GM12878 (cell line): Measurements from ENCODE around the gene ANKRD28. TPM values are rescaled to one million over a fixed set of nuclear protein-coding genes. Genes with fewer than 3 reads are reported as not detected.
A peak's percentile ranks its signal among the peaks of the same experiment; 100 is the strongest.
"Not testable (repeated sequence)": the region's sequence is repeated elsewhere in the genome, so short reads cannot be mapped to it uniquely, and the experiment has no call there.

ENCODE experiments used
- ATAC-seq: fragments of 200-7000 bp; cut with Tn5 transposase; 3 replicates; pipeline ENCODE4 v1.9.1; 2020; ENCODE audit warnings: mild to moderate bottlenecking, moderate library complexity
- BruUV-seq: library from RNA; stranded (reverse); fragments of 400-500 nt; replicated peaks from 2 replicates; lab custom pipeline; 2021; lab: Mats Ljungman, UMichigan
- CTCF ChIA-PET: fragments of 300-600 bp; sonication (Branson Sonifier 250); formaldehyde crosslinking; extraction: SDS; loops from one replicate; lab custom pipeline; 2021; ENCODE audit warnings: inconsistent platforms; lab: Yijun Ruan, JAX
- POLR2A ChIA-PET: fragments of 350-600 bp; formaldehyde crosslinking; extraction: SDS; loops from one replicate; lab custom pipeline; 2021; ENCODE audit warnings: inconsistent platforms; lab: Charles Lee
- RAD21 ChIA-PET: fragments of 300-600 bp; sonication (Branson Sonifier 250); formaldehyde crosslinking; loops from one replicate; lab custom pipeline; 2023; ENCODE audit warnings: antibody characterized with exemption; ENCODE audit not compliant: unreplicated experiment; lab: Charles Lee
- SMC1A ChIA-PET: fragments of 300-600 bp; sonication (Branson Sonifier 250); formaldehyde crosslinking; loops from one replicate; lab custom pipeline; 2023; ENCODE audit not compliant: unreplicated experiment, uncharacterized antibody; lab: Charles Lee
- DNase-seq: peaks from one replicate; pipeline ENCODE4 v3.0.0-alpha.2; 2011; ENCODE audit warnings: low read depth, low spot score
- FAIRE-seq: peaks from 3 replicates; lab custom pipeline; 2011; peaks lifted over from hg19 to GRCh38; lab: Jason Lieb, UNC
- H2AFZ ChIP-seq: 2 replicates; pipeline ENCODE4 v1.6.0; 2011; ENCODE audit warnings: low read depth, low read length, control low read depth; ENCODE audit not compliant: control insufficient read depth
- H3K27ac ChIP-seq: 2 replicates; pipeline ENCODE4 v1.5.1; 2011; ENCODE audit warnings: control low read depth; ENCODE audit not compliant: control insufficient read depth, insufficient read depth
- H3K27me3 ChIP-seq, 2 experiments: replicated peaks in 1 of 2; 2 replicates each; pipeline versions ENCODE4 v1.6.0 to v1.6.1; 2011; ENCODE audit warnings: low read length in 1 of 2; ENCODE audit not compliant: control insufficient read depth in 2 of 2, insufficient read depth in 2 of 2
- H3K36me3 ChIP-seq, 2 experiments: 2 replicates each; pipeline ENCODE4 v1.5.1; 2011; ENCODE audit warnings: low read length in 1 of 2; ENCODE audit not compliant: control insufficient read depth in 2 of 2, insufficient read depth in 2 of 2
- H3K4me1 ChIP-seq: 2 replicates; pipeline ENCODE4 v1.6.1; 2011; ENCODE audit warnings: mild to moderate bottlenecking, low read length, moderate library complexity, mixed read lengths; ENCODE audit not compliant: control insufficient read depth, insufficient read depth
- H3K4me2 ChIP-seq: 2 replicates; pipeline ENCODE4 v1.6.0; 2011; ENCODE audit warnings: control low read depth; ENCODE audit not compliant: control insufficient read depth, insufficient read depth
- H3K4me3 ChIP-seq: fragments of 200-600 bp; sonication (generic); 2 replicates; pipeline ENCODE4 v1.5.1; 2016
- H3K79me2 ChIP-seq: 2 replicates; pipeline ENCODE4 v1.6.0; 2011; ENCODE audit warnings: low read length; ENCODE audit not compliant: control insufficient read depth, insufficient read depth
- H3K9ac ChIP-seq: 2 replicates; pipeline ENCODE4 v1.8.0; 2011; ENCODE audit warnings: low read length, control low read depth, mixed read lengths; ENCODE audit not compliant: control insufficient read depth, insufficient read depth
- H3K9me3 ChIP-seq: replicated peaks from 3 replicates; pipeline ENCODE4 v1.5.1; 2011; ENCODE audit warnings: mild to moderate bottlenecking, low read length; ENCODE audit not compliant: control insufficient read depth, insufficient read depth
- H4K20me1 ChIP-seq: 2 replicates; pipeline ENCODE4 v1.6.0; 2011; ENCODE audit not compliant: control insufficient read depth, insufficient read depth
- WGBS: methylation state at CpG from one replicate; pipeline ENCODE4 v1.1.6; 2016; ENCODE audit warnings: low lambda C conversion rate; ENCODE audit not compliant: insufficient replicate concordance, insufficient coverage; ENCODE audit errors: missing lambda C conversion rate; 5-methylcytosine and 5-hydroxymethylcytosine counted together
- in situ Hi-C: fragments of 300-500 bp; cut with MboI; formaldehyde crosslinking; loops from 9 replicates; pipeline ENCODE4 v1.14.3; 2018; ENCODE audit warnings: mixed read lengths
- intact Hi-C: fragments of 100-400 bp; cut with micrococcal nuclease; formaldehyde crosslinking; loops from one replicate; pipeline ENCODE4 v1.14.2; 2022; ENCODE audit not compliant: unreplicated experiment
- polyA plus RNA-seq, 11 experiments: library from polyadenylated mRNA; depleted of rRNA in 4 of 11; unstranded in 6 of 11; stranded (reverse) in 5 of 11; fragments of >200 nt; fragmentation: Nextera tagmentation in 4 of 11; fragmentation: Illumina TruSeq in 1 of 11; extraction: Ambion mirVana in 4 of 11; extraction: Trizol in 1 of 11; gene quantifications; 1 replicate in 1 of 11; 2 replicates in 10 of 11; pipeline versions ENCODE4 v1.2.1 to v1.2.3, GENCODE V29; 2011 to 2016; ENCODE audit warnings: inconsistent platforms in 2 of 11, missing spikeins in 2 of 11, low read depth in 1 of 11
- total RNA-seq, 4 experiments: library from RNA; depleted of rRNA in 3 of 4; stranded (reverse); fragments of >200 nt in 3 of 4; fragmentation: Illumina TruSeq in 1 of 4; extraction: Trizol in 1 of 4; gene quantifications; 2 replicates each; pipeline versions ENCODE4 v1.2.1 to v1.2.3, GENCODE V29; 2013 to 2021
- TF ChIP-seq, protein P1 (sequence below): fragments of 450-650 bp; IDR thresholded peaks from 2 replicates; pipeline ENCODE4 v1.6.1; 2017; ENCODE audit warnings: mild to moderate bottlenecking
- TF ChIP-seq, protein P2 (sequence below): fragments of 450-650 bp; IDR thresholded peaks from 2 replicates; pipeline ENCODE4 v1.6.1; 2017; ENCODE audit warnings: low read depth, mild to moderate bottlenecking, moderate library complexity

The ANKRD28 gene
- total and polyA plus RNA-seq, 10 of the 15 experiments (the other 5 are each of a cell fraction or from before 2014, with no cell fraction given): 11.2 to 105 (median 38.3) TPM

DNA sequence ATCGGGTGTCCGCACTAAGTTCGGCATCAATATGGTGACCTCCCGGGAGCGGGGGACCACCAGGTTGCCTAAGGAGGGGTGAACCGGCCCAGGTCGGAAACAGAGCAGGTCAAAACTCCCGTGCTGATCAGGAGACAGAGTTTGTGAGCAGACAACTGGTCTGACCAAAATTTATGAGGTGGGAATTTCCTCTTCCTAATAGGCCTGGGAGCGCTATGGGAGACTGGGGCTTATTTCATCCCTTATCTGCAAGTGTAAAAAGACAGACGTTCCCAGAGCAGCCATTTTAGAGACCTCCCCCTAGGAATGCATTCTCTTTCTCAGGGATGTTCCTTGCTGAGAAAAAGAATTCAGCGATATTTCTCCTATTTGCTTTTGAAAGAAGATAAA lies 59.2 kb downstream of the ANKRD28 start:
- WGBS: over 99% methylated on average over 9 of the region's 11 CpGs
- SMC1A ChIA-PET, POLR2A ChIA-PET, H3K4me2 ChIP-seq, H3K9ac ChIP-seq, H3K36me3 ChIP-seq, in situ Hi-C loops, H3K9me3 ChIP-seq, BruUV-seq, intact Hi-C loops, H4K20me1 ChIP-seq, FAIRE-seq, H3K79me2 ChIP-seq, H2AFZ ChIP-seq, DNase-seq, H3K4me1 ChIP-seq, CTCF ChIA-PET, ATAC-seq, RAD21 ChIA-PET, H3K27ac ChIP-seq, H3K27me3 ChIP-seq, H3K4me3 ChIP-seq: not testable (repeated sequence)
- TF ChIP-seq, protein P1, sequence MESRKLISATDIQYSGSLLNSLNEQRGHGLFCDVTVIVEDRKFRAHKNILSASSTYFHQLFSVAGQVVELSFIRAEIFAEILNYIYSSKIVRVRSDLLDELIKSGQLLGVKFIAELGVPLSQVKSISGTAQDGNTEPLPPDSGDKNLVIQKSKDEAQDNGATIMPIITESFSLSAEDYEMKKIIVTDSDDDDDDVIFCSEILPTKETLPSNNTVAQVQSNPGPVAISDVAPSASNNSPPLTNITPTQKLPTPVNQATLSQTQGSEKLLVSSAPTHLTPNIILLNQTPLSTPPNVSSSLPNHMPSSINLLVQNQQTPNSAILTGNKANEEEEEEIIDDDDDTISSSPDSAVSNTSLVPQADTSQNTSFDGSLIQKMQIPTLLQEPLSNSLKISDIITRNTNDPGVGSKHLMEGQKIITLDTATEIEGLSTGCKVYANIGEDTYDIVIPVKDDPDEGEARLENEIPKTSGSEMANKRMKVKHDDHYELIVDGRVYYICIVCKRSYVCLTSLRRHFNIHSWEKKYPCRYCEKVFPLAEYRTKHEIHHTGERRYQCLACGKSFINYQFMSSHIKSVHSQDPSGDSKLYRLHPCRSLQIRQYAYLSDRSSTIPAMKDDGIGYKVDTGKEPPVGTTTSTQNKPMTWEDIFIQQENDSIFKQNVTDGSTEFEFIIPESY: peak; percentile 96
- TF ChIP-seq, protein P2, sequence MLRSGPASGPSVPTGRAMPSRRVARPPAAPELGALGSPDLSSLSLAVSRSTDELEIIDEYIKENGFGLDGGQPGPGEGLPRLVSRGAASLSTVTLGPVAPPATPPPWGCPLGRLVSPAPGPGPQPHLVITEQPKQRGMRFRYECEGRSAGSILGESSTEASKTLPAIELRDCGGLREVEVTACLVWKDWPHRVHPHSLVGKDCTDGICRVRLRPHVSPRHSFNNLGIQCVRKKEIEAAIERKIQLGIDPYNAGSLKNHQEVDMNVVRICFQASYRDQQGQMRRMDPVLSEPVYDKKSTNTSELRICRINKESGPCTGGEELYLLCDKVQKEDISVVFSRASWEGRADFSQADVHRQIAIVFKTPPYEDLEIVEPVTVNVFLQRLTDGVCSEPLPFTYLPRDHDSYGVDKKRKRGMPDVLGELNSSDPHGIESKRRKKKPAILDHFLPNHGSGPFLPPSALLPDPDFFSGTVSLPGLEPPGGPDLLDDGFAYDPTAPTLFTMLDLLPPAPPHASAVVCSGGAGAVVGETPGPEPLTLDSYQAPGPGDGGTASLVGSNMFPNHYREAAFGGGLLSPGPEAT: 0 out of 2 replicates have a peak, but pooled peaks have one; percentile 26
